ENCODE measurements around the gene CHID1.

- TF ChIP-seq, protein P1, sequence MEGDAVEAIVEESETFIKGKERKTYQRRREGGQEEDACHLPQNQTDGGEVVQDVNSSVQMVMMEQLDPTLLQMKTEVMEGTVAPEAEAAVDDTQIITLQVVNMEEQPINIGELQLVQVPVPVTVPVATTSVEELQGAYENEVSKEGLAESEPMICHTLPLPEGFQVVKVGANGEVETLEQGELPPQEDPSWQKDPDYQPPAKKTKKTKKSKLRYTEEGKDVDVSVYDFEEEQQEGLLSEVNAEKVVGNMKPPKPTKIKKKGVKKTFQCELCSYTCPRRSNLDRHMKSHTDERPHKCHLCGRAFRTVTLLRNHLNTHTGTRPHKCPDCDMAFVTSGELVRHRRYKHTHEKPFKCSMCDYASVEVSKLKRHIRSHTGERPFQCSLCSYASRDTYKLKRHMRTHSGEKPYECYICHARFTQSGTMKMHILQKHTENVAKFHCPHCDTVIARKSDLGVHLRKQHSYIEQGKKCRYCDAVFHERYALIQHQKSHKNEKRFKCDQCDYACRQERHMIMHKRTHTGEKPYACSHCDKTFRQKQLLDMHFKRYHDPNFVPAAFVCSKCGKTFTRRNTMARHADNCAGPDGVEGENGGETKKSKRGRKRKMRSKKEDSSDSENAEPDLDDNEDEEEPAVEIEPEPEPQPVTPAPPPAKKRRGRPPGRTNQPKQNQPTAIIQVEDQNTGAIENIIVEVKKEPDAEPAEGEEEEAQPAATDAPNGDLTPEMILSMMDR (IDR thresholded peaks at IDR 0.05): no peak
- no peak for TF ChIP-seq POLR2A (IDR thresholded peaks at IDR 0.05)
Observed at GRCh38 chr11:927871-928270, 17.3 kb upstream of the CHID1 start.

Data from right lobe of liver (tissue), 4 donors.